ENCODE results near the gene AK2.

- TF ChIP-seq CTCF (conservative IDR thresholded peaks at IDR 0.05 in 1 of 2, IDR thresholded peaks at IDR 0.05 in 1 of 2; ENCODE audit: low read depth in 1 of 2, low read length in 2 of 2) (no peak), EZH2 (IDR thresholded peaks at IDR 0.05; ENCODE audit: low read length, missing control alignments) (no peak)
Measured at GRCh38 chr1:32991386-32991785, 45.3 kb downstream of the AK2 start.

All from fibroblast of lung (primary cell).